Osteocyte (in vitro differentiated cells): ENCODE data around the gene SMAD2. TPM values are rescaled to one million over a fixed set of nuclear protein-coding genes. Genes with fewer than 3 reads are reported as not detected.

Experiments
- DNase-seq: peaks from one replicate; pipeline ENCODE4 v3.0.0; 2021; ENCODE audit warnings: mixed read lengths; ENCODE audit not compliant: unreplicated experiment; ENCODE audit errors: extremely low spot score
- H3K27ac Mint-ChIP-seq: one replicate; pipeline ENCODE4 v1.8.0; 2021; ENCODE audit warnings: mild to moderate bottlenecking, mixed read lengths; ENCODE audit not compliant: unreplicated experiment
- H3K27me3 Mint-ChIP-seq: one replicate; pipeline ENCODE4 v1.8.0; 2021; ENCODE audit warnings: mixed read lengths; ENCODE audit not compliant: unreplicated experiment
- H3K36me3 Mint-ChIP-seq: one replicate; pipeline ENCODE4 v1.8.0; 2021; ENCODE audit warnings: mixed read lengths; ENCODE audit not compliant: unreplicated experiment
- H3K4me1 Mint-ChIP-seq: one replicate; pipeline ENCODE4 v1.8.0; 2021; ENCODE audit warnings: mixed read lengths; ENCODE audit not compliant: unreplicated experiment
- H3K4me3 Mint-ChIP-seq: one replicate; pipeline ENCODE4 v1.8.0; 2021; ENCODE audit warnings: mild to moderate bottlenecking, moderate library complexity, mixed read lengths; ENCODE audit not compliant: unreplicated experiment
- H3K9me3 Mint-ChIP-seq: one replicate; pipeline ENCODE4 v1.8.0; 2021; ENCODE audit warnings: mixed read lengths; ENCODE audit not compliant: unreplicated experiment
- total RNA-seq: library from RNA; stranded (reverse); gene quantifications from 2 replicates; pipeline ENCODE4 v1.2.1, GENCODE V29; 2021
- TF ChIP-seq, protein P1 (sequence below): fragments of 200-600 bp; sonication (generic); IDR thresholded peaks from 2 replicates; pipeline ENCODE4 v1.5.0; 2021; ENCODE audit warnings: antibody characterized with exemption, mild to moderate bottlenecking, moderate library complexity

SMAD2 gene
- total RNA-seq, 1 donor from 2014 or later = 147 TPM

DNA sequence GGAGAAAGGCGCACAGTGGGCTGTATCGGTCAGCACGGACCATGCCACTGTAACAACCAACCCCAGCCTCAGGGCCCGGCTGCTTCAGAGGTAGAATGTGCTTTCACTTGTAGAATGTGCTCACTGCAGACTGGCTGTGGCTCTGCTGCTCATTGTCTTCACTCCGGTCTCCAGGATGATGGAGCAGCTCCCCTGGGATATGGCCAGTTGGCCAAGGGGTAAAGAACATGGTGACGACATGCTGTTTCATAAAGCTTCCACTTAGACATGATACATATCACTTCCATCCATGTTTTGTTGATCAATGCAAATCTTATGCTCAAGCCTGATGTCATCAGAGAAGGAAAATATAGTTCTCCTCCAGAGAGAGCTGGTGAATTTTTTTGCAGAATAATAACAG is 127.7 kb downstream of the SMAD2 start:
- Mint-ChIP-seq H3K36me3 (no peaks in the 10 kb centered on the region), H3K4me3 (no peak overlapping the region), H3K9me3 (peaks cover 10% of the 10 kb centered on the region), H3K27ac (no peak overlapping the region), H3K27me3 (peaks cover 23% of the 10 kb centered on the region), H3K4me1 (no peaks in the 10 kb centered on the region)
- peak; percentile 81 for DNase-seq
- TF ChIP-seq, protein P1, sequence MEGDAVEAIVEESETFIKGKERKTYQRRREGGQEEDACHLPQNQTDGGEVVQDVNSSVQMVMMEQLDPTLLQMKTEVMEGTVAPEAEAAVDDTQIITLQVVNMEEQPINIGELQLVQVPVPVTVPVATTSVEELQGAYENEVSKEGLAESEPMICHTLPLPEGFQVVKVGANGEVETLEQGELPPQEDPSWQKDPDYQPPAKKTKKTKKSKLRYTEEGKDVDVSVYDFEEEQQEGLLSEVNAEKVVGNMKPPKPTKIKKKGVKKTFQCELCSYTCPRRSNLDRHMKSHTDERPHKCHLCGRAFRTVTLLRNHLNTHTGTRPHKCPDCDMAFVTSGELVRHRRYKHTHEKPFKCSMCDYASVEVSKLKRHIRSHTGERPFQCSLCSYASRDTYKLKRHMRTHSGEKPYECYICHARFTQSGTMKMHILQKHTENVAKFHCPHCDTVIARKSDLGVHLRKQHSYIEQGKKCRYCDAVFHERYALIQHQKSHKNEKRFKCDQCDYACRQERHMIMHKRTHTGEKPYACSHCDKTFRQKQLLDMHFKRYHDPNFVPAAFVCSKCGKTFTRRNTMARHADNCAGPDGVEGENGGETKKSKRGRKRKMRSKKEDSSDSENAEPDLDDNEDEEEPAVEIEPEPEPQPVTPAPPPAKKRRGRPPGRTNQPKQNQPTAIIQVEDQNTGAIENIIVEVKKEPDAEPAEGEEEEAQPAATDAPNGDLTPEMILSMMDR = no peak

DNA sequence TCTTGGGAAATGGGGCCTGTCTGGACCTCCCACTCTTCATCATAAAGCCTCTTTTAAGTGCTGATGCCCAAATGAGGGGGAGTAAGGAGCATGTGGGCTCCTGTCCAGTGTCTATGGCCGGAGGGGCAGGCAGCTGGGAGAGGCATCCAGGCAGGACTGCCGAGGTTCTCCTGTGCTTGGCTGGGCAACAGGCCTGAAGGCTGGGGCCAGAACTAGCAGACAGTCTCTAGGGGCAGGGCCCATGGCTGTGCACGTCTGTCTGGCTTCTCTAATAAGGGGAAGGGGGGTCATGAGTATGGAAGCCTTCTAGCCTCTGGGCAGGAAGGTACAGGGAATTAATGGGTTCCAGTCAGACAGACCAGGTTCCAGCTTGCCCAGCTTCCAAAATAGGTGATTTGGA is 128.6 kb downstream of the SMAD2 start:
- Mint-ChIP-seq H3K4me1 (no peaks in the 10 kb centered on the region), H3K27ac (no peak overlapping the region), H3K36me3 (no peaks in the 10 kb centered on the region), H3K9me3 (peaks cover 9% of the 10 kb centered on the region), H3K27me3 (peaks cover 23% of the 10 kb centered on the region), H3K4me3 (no peak overlapping the region)
- TF ChIP-seq, protein P1 = no peak
- DNase-seq = peak; percentile 59

DNA sequence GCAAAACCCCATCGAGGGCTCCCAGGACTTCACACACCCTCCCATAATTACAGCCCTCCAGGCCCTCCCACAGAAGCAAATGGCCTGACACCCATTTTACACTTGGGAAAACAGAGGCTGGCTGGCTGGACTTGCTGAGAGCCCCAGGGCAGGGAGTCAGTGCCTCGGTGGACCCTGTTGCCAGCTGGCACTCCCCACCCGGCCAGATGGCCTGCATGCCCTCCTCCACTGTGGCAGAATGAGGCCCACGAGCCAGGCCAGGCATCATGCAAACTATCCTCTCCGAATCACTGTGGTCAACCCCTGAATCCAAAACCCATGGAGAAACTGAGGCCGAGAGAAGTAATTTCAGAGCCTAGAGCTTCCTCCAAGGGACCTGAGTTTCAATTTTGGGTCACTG is 129.7 kb downstream of the SMAD2 start:
- peak; percentile 67 for DNase-seq
- Mint-ChIP-seq H3K4me1 (peaks cover 2% of the 10 kb centered on the region), H3K9me3 (peaks cover 2% of the 10 kb centered on the region), H3K27me3 (peaks cover 23% of the 10 kb centered on the region), H3K36me3 (no peaks in the 10 kb centered on the region), H3K27ac (no peak overlapping the region), H3K4me3 (no peak overlapping the region)
- TF ChIP-seq, protein P1 = no peak

DNA sequence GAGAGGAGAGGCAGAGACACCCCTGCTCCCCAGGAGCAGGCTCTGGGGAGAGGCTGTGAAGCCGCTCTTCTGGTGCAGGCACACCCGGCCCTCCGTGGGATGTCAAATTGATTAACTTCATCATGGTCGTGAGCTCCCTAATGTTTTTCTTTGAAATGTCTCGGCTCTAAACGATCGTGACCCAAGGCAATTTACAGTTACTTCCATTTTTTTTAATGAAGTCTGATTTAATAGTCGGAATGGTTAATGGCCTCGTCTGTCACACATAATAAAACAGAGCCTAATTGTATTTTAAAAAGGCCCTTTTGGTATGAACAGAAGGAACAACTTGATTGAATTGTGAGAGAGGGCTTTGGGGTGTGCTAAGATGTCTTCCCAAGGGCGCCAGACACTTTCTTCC is 130.2 kb downstream of the SMAD2 start:
- H3K9me3 Mint-ChIP-seq = no peaks in the 10 kb centered on the region
- H3K36me3 Mint-ChIP-seq = no peaks in the 10 kb centered on the region
- H3K4me1 Mint-ChIP-seq = peaks cover 7% of the 10 kb centered on the region
- peaks cover 25% of the 10 kb centered on the region for H3K27me3 Mint-ChIP-seq
- peak; percentile 71 for DNase-seq
- TF ChIP-seq, protein P1 = no peak
- no peak overlapping the region for H3K27ac Mint-ChIP-seq
- no peak overlapping the region for H3K4me3 Mint-ChIP-seq

DNA sequence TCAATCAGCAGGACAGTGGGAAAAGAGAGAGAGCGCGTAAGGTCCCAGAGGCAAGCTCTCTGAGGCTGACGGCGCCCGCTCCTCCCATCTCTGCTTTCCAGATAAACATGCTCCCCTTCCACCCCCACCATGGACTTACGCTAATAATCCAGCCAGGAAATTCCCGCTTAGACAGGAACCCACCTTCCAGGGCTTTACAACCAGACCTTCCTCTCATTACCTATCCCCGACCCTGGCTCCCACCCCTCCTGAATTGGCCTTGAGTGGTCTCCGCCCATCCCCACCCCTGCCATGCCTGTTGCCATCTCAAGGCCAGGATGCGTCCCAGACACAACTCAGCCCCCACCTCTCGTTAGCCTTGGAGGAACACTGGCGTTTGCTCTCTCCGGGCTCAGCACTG is 131.1 kb downstream of the SMAD2 start:
- Mint-ChIP-seq H3K27me3 (peaks cover 24% of the 10 kb centered on the region), H3K4me3 (no peak overlapping the region)

More for the DNA sequence above, 131.1 kb downstream of the SMAD2 start:
- Mint-ChIP-seq H3K27ac (no peak overlapping the region), H3K9me3 (no peaks in the 10 kb centered on the region), H3K4me1 (peaks cover 12% of the 10 kb centered on the region), H3K36me3 (no peaks in the 10 kb centered on the region)
- TF ChIP-seq, protein P1 = no peak
- peak; percentile 69 for DNase-seq
